GM19463 (cell line): ENCODE data around the gene NAIF1.
"Not testable (repeated sequence)": the region's sequence is repeated elsewhere in the genome, so short reads cannot be mapped to it uniquely, and the experiment has no call there.

Source experiments
- ATAC-seq: cut with Tn5 transposase; IDR thresholded peaks from one replicate; pipeline ENCODE4 v1.9.1; 2021; ENCODE audit warnings: mild to moderate bottlenecking, moderate library complexity; ENCODE audit not compliant: unreplicated experiment

The NAIF1 gene

DNA sequence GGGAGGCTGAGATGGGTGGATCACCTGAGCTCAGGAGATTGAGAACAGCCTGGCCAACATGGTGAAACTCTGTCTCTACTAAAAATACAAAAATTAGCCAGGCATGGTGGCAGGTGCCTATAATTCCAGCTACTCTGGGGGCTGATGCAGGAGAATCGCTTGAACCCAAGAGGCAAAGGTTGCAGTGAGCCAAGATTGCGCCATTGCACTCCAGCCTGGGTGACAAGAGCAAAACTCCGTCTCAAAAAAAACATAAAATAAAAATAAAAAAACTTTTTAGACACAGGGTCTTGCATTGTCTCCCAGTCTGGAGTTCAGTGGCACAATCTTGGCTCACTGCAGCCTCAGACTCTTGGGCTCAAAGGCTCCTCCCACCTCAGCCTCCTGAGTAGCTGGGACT, 30.6 kb downstream of the NAIF1 start:
- not testable (repeated sequence) for ATAC-seq

DNA sequence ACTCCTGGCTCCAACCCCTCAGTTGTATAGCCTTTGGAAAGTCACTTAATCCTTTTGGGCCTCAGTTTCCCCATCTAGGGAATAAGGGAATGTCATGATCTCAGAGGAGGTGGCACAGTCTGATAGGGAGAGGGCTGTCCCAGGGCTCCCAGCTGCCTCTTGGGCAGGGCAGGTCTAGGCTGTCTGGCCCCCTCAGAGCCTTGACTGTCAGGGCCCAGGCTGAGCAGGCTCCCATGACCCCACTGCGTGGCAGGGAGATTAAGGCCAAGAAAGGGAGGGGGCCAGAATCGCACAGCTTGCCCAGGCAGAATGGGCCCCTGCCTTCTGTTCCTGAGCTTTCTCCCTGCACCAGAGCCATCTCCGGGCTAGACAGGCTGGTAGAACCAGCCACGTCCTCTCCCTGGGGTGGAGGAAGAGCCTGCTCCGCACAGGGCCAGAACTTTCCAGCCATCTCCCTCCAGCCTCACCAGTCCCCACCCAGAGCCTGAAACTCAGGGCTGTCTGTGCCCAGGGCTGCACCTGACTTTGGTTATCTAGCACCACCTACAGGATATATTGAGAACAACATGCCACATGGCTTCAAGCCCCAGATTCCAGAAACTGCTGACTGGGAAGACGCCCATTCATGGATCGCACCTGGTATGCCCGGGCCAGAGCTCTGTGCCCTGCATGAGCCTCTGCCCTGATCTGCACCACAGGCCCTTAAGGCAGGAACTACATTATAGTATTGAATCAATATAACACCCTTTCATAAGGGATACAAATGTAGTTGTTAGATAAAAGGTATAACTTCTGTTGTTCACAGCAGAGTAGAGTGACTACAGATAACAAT, 32.1 kb downstream of the NAIF1 start:
- ATAC-seq = no peak

DNA sequence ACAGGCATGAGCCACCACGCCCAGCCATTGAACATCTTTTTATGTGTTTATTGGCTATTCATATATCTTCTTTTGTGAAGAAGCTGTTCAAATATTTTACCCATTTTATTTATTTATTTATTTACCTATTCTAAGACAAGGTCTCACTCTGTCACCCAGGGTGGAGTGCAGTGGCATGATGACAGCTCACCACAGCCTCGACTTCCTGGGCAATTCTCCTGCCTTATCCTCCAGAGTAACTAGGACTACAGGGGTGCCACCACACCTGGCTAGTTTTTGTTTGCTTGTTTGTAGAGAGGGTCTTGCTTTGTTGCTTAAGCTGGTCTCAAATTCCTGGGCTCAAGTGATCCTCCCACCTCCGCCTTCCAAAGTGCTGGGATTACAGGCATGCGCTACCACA, 33.5 kb downstream of the NAIF1 start:
- no peak for ATAC-seq

DNA sequence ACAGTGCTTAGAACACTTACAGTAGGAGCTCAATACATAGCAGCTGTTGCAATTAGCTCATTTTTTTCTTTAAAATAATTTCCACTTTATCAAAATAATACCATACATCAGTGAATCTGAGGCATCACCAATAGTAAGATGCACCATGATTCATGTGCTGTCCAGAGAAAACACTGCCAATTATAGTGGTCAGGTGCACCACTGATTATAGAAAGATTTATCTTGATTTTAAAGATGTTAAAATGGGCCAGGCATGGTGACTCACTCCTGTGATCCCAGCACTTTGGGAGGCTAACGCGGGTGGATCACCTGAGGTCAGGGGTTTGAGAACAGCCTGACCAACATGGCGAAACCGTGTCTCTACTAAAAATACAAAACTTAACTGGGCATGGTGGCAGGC, 39.4 kb downstream of the NAIF1 start:
- no peak for ATAC-seq

DNA sequence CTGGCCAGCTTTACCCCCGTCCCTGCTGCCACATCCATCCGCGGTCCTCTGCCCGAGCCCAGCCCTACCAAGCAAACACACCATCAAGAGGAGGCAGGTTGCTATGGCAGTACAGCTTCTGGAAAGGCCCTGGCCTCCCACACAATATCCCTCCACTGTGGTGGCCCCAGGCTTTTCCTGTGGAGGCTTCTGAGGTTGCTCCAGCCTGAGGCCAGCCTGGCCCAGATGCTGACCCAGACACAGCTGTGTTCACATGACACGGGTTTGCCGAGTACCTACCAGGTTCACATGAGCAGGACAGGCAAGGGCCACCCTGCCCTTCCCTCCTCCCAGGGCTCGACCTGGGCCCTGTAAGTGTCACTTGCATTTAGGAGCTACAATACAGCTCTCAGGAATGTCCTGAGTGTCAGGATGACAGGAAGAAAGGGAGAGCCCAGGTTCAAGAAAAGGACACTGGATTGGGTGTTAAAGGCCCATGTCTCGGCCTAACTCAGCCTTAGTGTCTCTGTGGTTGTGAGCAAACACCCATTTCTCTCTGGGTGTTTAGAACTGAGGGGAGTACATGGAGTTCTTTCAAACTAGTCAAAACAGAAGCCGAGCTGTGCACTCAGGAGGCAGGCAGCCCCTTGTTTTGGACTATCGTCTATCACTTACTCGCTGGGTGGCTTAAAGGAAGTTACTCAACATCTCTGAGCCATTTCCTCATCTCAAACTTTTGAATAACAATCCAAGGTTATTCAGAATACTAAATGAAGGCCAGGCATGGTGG, 40.2 kb downstream of the NAIF1 start:
- ATAC-seq = no peak

DNA sequence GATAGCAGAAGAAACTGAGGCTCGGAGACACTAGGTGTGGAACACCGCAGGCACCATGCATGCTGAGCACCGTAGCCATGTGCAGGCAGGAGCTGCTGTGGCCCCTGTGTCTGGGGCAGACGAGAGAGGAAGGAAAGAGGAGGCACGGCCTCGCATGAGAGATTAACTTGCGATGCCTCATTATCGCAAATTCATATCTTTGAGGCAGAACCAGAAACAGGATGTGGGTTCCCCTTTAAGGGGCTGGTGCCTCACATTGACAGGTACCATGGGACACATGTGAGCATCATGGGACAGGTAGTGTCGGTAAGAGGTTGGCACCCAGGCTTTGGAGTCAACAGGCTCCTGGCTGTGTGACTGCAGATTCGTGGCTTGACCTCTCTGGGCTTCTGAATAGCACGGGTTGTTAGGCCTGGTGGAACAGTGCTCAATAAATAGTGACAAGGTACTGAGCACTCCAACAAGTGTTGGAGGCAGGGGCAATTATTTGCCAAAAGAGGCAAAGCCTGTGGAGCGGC, 40.8 kb downstream of the NAIF1 start:
- no peak for ATAC-seq

DNA sequence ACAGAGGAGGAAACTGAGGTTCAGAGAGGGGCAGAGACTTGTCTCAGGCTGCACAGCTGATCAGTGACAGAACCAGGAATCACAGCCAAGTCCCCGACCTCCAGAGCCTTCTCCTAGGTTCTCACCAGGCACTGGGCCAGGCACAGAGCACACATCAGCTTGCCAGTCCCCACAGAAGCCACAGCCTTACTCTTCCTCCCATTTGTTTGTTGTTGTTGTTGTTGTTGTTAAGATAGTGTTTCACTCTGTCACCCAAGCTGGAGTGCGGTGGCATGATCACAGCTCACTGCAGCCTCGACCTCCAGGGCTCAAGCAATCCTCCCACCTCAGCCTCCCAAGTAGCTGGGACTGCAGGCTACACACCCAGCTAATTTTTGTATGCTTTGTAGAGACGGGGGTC, 41.4 kb downstream of the NAIF1 start:
- ATAC-seq = no peak

DNA sequence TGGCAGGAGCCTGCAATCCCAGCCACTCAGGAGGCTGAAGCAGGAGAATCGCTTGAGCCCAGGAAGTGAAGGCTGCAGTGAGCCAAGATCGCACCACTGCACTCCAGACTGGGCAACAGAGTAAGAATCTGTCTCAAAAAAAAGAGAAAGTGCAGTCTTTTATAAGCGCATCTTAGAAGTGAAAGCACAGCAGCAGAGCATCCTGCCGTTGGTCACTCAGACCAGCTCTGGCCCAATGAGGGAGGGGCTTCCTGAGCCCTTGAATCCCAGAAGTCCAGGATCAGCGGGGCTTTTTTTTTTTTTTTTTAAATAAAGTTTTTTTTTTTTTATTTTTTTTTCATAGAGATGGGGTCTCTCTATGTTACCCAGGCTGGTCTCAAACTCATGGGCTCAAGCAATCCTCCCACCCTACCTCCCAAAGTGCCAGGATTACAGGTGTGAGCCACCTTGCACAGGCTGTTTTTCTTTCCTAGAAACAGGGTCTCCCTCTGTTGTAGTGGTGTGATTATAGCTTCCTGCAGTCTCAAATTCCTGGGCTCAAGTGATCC, 42.3 kb downstream of the NAIF1 start:
- ATAC-seq = no peak

DNA sequence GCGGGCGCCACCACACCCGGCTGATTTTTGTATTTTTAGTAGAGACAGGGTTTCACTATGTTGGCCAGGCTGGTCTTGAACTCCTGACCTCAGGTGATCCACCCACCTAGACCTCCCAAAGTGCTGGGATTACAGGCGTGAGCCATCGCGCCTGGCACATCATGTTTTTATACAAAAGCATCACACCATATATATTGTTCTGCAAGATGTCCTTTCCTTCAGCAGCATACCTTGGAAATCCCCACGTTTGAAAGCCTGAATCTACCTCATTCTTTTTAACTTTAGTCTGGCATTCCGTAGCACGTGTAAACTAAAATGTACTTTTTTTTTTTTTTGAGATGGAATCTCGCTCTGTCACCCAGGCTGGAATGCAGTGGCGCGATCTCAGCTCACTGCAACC, 43.4 kb downstream of the NAIF1 start:
- not testable (repeated sequence) for ATAC-seq

DNA sequence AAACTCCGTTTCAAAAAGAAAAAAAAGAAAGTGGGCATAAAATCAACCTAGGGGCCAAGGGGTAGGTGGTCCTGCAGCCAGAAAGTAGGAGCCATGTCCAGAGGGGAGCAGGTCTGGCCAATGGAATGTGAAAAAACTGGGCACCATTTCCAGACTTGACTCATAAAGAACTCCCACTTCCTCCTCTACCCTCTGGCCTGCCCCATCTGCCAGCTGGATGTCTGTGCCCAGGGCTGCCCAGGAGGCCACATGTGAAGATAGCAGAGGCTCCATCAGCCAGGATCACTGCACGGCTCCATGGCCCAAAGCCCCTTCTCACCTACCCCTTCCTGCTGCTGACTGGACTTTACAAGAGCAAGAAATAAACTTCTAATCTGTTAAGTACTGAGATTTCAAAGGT, 44.2 kb downstream of the NAIF1 start:
- no peak for ATAC-seq

DNA sequence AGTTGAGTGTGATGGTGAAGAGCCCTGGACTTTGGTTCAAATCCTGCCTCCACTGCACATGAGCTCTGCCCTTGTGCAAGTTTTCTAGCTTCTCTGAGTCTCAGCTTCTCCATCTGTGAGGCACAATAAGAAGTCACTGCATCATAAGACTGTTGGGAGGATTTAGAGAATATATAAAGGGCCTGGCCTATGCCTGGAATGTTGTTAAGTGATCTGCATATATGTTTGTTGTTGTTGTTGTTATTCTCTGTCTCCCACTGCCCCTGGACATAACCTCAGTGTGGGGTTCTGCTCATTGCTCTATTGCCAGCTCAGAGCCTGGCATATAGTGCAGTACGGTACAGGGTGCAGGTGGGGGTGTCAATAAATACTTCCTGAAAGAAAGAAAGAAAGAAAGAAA, 46.0 kb downstream of the NAIF1 start:
- no peak for ATAC-seq

DNA sequence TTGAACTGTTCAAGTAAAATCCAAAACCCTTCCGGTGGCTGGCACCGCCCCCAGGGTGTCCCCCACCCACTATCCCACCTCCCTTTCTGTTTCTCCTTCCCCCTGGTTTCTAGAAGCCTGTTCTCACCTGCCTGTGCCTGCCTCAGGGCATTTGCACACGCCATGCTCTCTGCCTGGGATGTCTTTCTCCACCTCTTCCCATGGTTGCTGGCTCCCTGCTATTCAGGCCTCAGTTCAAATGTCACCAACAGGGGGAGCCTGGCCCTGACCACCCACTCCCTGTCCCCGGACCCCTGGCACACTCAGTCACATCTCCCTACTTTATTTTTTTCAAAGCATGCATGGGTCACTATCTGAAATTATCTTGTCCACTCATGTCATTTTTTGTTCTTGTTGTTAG, 46.4 kb downstream of the NAIF1 start:
- no peak for ATAC-seq

DNA sequence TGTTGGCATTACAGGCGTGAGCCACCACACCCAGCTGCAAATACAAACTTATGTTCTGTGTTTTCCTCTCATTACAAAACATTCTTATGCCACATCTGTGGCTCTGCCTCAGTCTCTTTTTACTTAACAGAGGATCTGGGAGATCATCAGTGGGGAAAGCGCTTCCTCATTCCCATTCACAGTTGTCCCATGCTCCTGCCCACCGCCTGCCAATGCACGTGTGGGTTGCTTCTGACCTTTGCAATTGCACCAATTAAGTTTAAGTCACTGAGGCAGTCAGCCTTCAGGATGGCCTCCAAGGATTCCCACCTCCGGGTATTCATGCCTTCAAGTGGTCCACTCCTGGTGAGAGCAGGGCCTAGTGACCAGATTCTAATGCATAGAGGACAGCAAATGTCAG, 51.4 kb downstream of the NAIF1 start:
- no peak for ATAC-seq
